HAP-1 (cell line): ENCODE measurements around the gene NCOA1.

Experiments used
- DNase-seq, 2 experiments: peaks; one replicate each; pipeline ENCODE4 v3.0.0-alpha.2; 2016 to 2020; ENCODE audit warnings: low spot score in 2 of 2
- H3K27me3 ChIP-seq: fragments of 250-450 bp; sonication (Bioruptor Pico); 2 replicates; pipeline ENCODE4 v1.5.1; 2020; ENCODE audit warnings: low read depth, mild to moderate bottlenecking, moderate library complexity
- H3K36me3 ChIP-seq: fragments of 250-450 bp; sonication (Bioruptor Pico); replicated peaks from 2 replicates; pipeline ENCODE4 v1.5.1; 2020; ENCODE audit warnings: mild to moderate bottlenecking
- H3K4me1 ChIP-seq: fragments of 250-450 bp; sonication (Bioruptor Pico); 2 replicates; pipeline ENCODE4 v1.5.1; 2020; ENCODE audit warnings: mild to moderate bottlenecking
- H3K4me3 ChIP-seq: fragments of 250-450 bp; sonication (Bioruptor Pico); 2 replicates; pipeline ENCODE4 v1.5.1; 2020; ENCODE audit warnings: mild to moderate bottlenecking, moderate library complexity
- H3K9me3 ChIP-seq: fragments of 250-450 bp; sonication (Bioruptor Pico); 2 replicates; pipeline ENCODE4 v1.5.1; 2020; ENCODE audit warnings: mild to moderate bottlenecking, moderate library complexity
- in situ Hi-C: fragments of 300-500 bp; cut with MboI; formaldehyde crosslinking; loops from 3 replicates; pipeline ENCODE4 v1.14.3; 2020; ENCODE audit warnings: low sequenced_read_pairs, inconsistent platforms, mixed read lengths

Gene NCOA1

DNA sequence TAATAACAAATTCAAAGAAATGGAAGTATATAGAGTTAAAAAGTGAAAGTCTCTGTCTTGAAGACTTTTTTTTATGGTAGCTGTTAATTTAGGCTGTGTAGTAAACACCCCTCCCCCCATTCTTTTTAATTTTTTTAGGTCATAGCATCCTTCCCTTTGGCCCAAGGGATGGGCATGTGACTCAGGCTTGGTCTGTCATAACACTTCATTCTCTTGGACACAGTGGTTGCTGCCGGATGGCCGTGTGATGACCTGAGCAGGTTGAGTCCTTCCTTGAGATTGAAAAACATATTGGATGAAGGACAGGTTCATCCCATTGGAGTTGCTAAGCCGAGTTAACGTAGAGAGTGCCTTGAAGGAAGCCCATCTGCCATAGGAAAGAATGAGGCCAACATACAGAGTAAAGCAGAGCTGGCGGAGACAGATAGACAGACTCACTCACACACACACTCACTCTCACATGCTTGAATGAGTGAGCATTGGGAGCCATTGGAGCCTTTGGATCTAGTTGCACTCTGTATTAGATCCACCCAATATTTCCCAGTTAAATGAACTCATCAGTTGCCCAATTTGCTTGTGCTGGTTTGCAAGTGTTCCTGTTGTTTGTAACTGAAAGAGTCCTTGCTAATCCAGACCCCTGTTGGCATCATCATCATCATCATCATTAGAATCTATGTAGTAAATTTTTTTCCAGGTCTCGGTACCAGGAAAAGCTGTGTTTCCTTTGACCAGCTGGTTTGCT is 14.7 kb downstream of the NCOA1 start:
- no peak overlapping the region for H3K4me3 ChIP-seq
- no peaks in the 10 kb centered on the region for H3K36me3 ChIP-seq
- no peaks in the 10 kb centered on the region for H3K9me3 ChIP-seq
- no peak for DNase-seq
- no peaks in the 10 kb centered on the region for H3K4me1 ChIP-seq
- no peaks in the 10 kb centered on the region for H3K27me3 ChIP-seq
- in situ Hi-C loops = no loop called here

DNA sequence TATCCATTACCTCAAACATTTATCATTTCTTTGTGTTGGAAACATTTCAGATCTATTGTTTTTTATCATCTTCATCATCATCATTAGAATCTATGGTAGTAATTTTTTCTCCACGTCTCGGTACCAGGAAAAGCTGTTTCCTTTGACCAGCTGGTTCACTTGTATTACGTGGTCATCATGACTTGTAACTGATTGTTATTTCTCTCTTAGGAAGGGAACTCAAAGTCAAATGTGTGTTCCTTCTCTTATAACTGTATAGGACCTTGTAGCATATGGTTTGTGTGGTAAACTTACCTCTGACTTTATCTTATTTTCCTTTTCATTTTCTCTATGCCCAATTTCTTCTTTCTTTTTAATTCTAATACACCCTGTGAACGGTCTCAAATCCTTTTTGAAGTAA is 16.5 kb downstream of the NCOA1 start:
- Histone ChIP-seq H3K36me3 (no peaks in the 10 kb centered on the region), H3K4me3 (no peak overlapping the region), H3K9me3 (no peaks in the 10 kb centered on the region), H3K4me1 (no peaks in the 10 kb centered on the region), H3K27me3 (no peaks in the 10 kb centered on the region)
- in situ Hi-C loops = no loop called here
- DNase-seq = no peak

DNA sequence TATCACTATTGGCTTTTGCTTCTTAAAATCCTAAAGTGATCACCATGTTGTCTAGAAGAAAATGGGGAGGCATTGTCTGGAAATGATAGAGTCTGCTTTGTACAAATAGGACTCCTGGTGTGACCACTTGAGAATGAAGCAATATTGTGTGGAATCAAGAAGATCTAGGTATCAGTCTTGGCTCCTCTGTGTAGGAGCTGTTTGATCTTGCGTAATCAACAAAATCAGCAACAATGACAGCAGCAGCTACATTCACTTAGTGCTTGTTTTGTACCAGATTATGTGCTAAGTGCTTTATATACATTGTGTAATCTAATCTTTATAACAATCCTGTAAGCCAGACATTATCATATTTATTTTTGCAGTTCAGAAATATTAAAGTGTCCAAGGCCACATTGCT is 17.8 kb downstream of the NCOA1 start:
- in situ Hi-C loops = no loop called here
- H3K27me3 ChIP-seq = no peaks in the 10 kb centered on the region
- no peak for DNase-seq

DNA sequence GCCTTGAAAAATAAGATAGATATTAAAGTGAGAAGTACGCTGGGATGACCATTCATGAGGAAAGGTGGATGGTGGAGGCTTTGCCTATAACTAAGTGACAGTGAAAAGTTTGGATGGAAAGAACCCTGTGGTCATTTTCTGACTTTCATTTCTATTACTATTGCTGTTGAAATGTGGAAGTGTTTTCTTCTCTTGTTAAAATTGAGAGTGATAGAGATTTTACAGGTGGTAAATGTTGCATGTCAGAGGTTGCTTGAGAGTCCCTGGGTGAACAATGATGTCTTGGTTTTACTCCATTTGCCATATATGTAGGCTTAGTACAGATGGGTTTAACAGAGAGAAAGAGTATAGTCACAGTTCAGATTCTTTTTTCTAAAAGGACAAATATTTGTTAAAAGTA is 18.4 kb downstream of the NCOA1 start:
- no peaks in the 10 kb centered on the region for H3K4me1 ChIP-seq
- no peaks in the 10 kb centered on the region for H3K36me3 ChIP-seq
- DNase-seq = no peak
- H3K4me3 ChIP-seq = no peak overlapping the region
- no peaks in the 10 kb centered on the region for H3K27me3 ChIP-seq
- in situ Hi-C loops = no loop called here
- H3K9me3 ChIP-seq = no peaks in the 10 kb centered on the region

More for the DNA sequence above, 17.8 kb downstream of the NCOA1 start:
- Histone ChIP-seq H3K9me3 (no peaks in the 10 kb centered on the region), H3K36me3 (no peaks in the 10 kb centered on the region), H3K4me1 (no peaks in the 10 kb centered on the region), H3K4me3 (no peak overlapping the region)

DNA sequence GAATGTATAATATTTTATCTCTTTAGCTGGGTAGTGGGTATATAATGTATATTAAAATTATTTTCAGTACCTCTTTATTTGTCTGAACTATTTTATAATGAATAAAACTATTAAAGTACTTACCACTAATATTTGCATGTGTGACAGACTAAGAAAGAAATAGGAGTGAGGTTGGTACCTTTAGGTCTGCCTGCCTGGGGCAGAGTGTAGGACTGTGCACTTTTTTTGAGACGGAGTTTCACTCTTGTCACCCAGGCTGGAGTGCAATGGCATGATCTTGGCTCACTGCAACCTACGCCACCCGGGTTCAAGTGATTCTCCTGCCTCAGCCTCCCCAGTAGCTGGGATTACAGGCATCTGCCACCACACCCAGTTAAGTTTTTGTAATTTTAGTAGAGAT is 18.8 kb downstream of the NCOA1 start:
- Histone ChIP-seq H3K27me3 (no peaks in the 10 kb centered on the region), H3K4me1 (no peaks in the 10 kb centered on the region)

DNA sequence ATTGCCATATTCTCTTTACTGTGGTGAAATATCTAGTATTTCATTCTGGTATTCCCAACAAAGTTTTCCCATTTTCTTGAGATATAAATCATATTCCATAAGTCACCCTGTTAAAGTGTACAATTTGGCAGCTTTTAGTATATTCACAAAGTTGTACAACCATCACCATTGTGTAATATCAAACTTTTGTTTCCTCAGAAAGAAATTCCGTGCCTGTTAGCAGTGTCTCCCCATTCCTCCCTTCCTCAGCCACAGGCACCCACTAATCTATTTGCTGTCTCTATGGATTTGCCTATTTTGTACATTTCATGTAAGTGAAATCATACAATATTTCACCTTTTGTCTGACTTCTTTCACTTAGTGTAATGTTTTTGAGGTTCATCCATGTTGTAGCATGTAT is 19.7 kb downstream of the NCOA1 start:
- Histone ChIP-seq H3K4me3 (no peak overlapping the region), H3K4me1 (no peaks in the 10 kb centered on the region), H3K36me3 (no peaks in the 10 kb centered on the region), H3K9me3 (no peaks in the 10 kb centered on the region), H3K27me3 (no peaks in the 10 kb centered on the region)
- no peak for DNase-seq
- in situ Hi-C loops = no loop called here

More for the DNA sequence above, 18.8 kb downstream of the NCOA1 start:
- no peak for DNase-seq
- Histone ChIP-seq H3K4me3 (no peak overlapping the region), H3K9me3 (no peaks in the 10 kb centered on the region), H3K36me3 (no peaks in the 10 kb centered on the region)
- in situ Hi-C loops = no loop called here

DNA sequence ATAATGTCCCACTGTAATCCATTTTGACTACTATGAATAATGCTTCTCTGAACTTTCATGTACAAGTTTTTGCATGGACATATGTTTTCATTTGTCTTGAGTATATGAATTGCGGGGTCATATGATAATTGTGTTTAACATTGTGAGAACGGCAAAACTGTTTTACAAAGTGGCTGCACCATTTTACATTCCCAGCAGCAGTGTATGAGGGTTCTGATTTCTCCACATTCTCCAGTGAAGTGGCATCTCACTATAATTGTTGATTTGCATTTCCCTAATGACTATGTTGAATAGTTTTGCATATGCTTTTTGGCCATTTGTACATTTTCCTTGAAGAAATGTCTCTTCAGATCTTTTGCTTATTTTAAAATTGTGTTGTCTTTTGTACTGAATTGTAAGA is 20.1 kb downstream of the NCOA1 start:
- no peaks in the 10 kb centered on the region for H3K9me3 ChIP-seq
- in situ Hi-C loops = no loop called here
- no peak overlapping the region for H3K4me3 ChIP-seq
- H3K27me3 ChIP-seq = no peaks in the 10 kb centered on the region
- DNase-seq = no peak
- no peaks in the 10 kb centered on the region for H3K4me1 ChIP-seq
- H3K36me3 ChIP-seq = no peaks in the 10 kb centered on the region

DNA sequence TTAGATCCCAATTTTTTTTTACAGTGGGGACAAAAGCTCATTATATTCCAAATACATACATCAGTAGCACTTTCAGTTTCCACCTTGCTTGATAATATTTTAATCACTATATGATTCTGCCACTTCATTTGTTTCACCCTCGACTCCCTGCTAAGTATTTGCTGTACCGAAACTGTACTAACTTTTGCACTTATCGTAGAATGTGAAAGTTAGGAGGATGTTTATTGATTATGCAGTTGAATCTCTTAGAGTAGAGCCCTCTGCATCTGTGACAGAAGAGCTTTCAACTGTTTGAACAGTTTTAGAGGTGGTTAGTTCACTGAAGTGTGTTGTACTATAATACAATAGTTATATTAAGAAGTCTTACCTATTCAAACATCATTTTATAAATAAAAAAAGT is 20.8 kb downstream of the NCOA1 start:
- Histone ChIP-seq H3K4me1 (no peaks in the 10 kb centered on the region), H3K36me3 (no peaks in the 10 kb centered on the region), H3K9me3 (no peaks in the 10 kb centered on the region), H3K4me3 (no peak overlapping the region), H3K27me3 (no peaks in the 10 kb centered on the region)
- DNase-seq = no peak
- in situ Hi-C loops = no loop called here

DNA sequence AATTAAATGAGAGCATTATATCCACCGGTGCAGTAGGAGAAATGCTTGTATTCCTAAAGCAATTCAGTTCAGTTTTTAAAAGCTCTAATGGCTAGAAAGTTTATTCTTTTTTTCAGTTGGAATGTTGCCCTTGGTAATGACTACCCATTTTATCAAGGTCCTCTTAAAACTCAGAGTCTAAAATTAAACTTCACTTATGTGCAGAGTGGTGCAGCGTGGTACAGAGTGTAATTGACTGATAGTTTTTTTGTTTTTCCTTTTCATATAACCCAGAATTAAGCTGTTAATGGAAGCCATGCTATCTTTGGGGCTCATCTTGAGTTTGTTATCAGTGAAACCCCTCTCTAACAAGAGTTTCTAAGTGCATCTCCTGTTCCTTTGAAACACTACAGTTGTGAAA is 21.4 kb downstream of the NCOA1 start:
- Histone ChIP-seq H3K27me3 (no peaks in the 10 kb centered on the region), H3K9me3 (no peaks in the 10 kb centered on the region), H3K4me3 (no peak overlapping the region), H3K4me1 (no peaks in the 10 kb centered on the region), H3K36me3 (no peaks in the 10 kb centered on the region)
- in situ Hi-C loops = no loop called here
- no peak for DNase-seq

DNA sequence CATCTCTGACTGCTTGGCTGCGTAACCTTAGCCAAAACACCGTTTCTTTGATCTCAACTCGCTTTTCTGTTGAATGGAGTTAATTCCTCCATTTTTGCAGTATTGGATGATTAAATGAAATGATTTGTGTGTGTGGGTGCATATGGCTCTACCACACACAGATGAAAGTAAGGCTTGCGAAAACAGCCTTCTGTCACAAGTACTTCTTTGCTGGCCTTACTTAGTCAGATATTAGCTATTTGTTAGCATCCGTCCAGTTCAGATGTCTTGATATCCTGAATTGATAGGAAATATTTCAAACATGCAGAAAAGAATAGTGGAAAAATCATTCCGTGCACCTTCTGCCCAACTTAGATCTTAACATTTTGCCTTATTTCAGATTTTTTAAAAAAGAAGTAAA is 21.8 kb downstream of the NCOA1 start:
- H3K27me3 ChIP-seq = no peaks in the 10 kb centered on the region
- H3K4me3 ChIP-seq = no peak overlapping the region
- DNase-seq = no peak
- no peaks in the 10 kb centered on the region for H3K36me3 ChIP-seq
- in situ Hi-C loops = no loop called here
- H3K9me3 ChIP-seq = no peaks in the 10 kb centered on the region
- H3K4me1 ChIP-seq = no peaks in the 10 kb centered on the region

DNA sequence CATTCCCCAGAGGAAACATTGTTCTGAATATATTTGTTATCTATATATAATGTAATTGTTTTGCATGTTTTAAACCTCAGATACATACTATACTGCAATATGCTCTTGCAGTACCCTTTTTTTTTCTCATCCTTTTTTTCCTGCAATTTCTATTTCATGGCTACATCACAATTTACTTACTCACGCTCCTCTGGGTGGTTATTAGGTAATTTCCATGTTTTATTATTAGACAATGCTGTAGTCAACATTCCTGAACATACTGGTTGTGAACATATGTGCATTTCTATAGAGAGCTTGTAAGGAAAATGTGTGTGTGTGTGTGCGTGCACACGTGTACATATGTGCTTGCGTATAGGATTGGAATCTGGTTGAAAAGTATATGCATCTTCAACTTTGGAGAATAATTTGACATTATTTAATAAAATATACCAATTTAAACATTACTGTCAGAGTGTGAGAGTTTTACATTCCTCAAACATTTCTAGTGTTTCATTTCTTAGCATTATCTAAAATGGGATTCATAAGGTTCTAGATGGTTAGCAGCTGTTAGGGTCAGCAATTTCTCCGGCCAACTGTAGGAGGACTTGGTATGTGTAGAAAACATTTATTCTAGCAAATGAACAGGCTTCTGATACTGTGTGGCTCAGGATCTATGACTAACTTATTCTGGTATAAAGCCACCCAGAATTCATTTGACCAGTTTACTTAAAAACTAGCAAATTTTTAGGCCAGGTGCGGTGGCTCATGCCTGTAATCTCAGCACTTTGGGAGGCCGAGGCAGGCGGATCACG is 22.4 kb downstream of the NCOA1 start:
- DNase-seq = no peak
- Histone ChIP-seq H3K9me3 (no peaks in the 10 kb centered on the region), H3K36me3 (no peaks in the 10 kb centered on the region), H3K4me1 (no peaks in the 10 kb centered on the region), H3K4me3 (no peak overlapping the region), H3K27me3 (no peaks in the 10 kb centered on the region)
- in situ Hi-C loops = no loop called here

DNA sequence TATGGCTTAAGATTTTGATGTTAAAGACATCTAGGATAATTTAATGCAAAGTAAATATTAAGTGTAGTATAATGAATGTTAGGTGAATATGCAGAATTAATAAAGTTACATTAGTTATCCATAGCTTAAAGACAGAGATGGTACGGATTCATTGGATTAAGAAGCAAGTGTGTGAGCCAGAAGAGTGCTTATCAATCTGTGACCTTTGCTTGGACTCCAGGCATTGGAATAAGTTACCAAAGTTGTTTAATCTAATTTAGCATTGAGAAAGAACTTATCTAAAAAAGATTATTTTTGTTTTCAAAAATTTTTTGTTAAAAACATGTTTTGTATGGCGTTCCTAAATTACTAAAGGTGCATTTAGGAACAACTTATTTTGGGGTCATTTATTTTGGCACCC is 23.8 kb downstream of the NCOA1 start:
- Histone ChIP-seq H3K27me3 (no peaks in the 10 kb centered on the region), H3K36me3 (no peaks in the 10 kb centered on the region), H3K4me3 (no peak overlapping the region), H3K4me1 (no peaks in the 10 kb centered on the region), H3K9me3 (no peaks in the 10 kb centered on the region)
- in situ Hi-C loops = no loop called here
- no peak for DNase-seq

DNA sequence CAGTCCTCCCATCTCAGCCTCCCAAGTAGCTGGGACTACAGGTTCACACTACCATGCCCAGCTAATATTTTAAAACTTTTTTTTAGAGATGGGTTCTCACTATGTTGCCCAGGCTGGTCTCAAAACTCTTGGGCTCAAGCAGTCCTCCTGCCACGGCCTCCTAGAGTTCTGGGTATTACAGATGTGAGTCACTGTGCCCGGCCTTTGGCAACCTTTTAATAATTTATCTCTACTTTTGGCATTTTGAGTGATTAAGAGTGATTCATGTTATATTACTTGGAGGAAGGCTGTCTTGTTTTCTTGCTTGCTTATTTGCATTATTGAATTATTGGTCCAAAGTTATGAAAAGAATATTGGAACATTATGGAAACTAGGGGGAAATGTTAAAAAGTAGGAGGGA is 24.3 kb downstream of the NCOA1 start:
- in situ Hi-C loops = no loop called here
- Histone ChIP-seq H3K4me1 (no peaks in the 10 kb centered on the region), H3K4me3 (no peak overlapping the region), H3K36me3 (no peaks in the 10 kb centered on the region), H3K27me3 (no peaks in the 10 kb centered on the region), H3K9me3 (no peaks in the 10 kb centered on the region)
- no peak for DNase-seq

DNA sequence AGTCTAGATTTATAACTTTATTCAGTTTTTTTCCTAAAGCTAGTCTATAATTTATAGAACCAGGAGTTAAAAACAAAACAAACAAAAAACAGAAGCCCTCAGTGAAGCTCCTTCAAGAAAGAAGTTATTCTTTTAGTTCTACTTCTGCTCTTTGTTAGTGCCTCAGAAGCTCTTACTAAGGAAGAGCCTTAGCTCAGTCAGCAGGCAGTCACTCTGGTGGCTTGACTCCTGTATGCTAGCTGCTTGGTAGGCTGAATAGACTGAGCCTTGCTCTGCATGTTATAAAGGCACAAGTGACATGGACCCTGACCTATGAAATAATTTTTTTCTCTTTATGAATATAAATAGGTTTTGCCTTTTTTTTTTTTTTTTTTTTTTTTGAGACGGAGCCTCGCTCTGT is 24.8 kb downstream of the NCOA1 start:
- H3K36me3 ChIP-seq = no peaks in the 10 kb centered on the region
- H3K4me3 ChIP-seq = no peak overlapping the region
- in situ Hi-C loops = no loop called here
- H3K27me3 ChIP-seq = no peaks in the 10 kb centered on the region
- no peaks in the 10 kb centered on the region for H3K4me1 ChIP-seq
- DNase-seq = no peak
- H3K9me3 ChIP-seq = no peaks in the 10 kb centered on the region
